GM12872 (cell line): ENCODE measurements around the gene SERPINB12.

ENCODE experiments used
- TF ChIP-seq, protein P1 (sequence below): IDR thresholded peaks from 3 replicates; pipeline ENCODE4 v1.5.1; 2011; ENCODE audit warnings: low read depth, mild to moderate bottlenecking, low read length, moderate library complexity; ENCODE audit not compliant: insufficient read depth

SERPINB12 gene

DNA sequence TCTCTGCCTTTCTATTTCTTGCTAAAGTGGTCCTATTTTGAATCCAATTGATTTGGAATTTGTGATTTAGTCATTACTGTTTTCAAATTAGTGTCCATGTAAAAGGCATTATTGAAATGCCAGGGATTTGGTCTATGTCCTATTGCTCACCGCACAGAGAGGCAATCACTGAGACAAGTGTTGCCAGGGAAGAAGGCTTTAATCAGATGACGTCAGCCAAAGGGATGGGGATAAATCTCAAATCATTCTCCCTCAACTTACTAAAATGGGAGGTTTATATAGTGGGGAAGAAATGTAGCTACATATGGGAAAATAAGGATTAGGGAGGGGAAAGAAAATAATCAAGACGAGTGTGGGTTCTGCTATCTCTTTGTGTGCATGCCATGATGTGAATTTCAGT, 9.6 kb downstream of the SERPINB12 start:
- TF ChIP-seq, protein P1, sequence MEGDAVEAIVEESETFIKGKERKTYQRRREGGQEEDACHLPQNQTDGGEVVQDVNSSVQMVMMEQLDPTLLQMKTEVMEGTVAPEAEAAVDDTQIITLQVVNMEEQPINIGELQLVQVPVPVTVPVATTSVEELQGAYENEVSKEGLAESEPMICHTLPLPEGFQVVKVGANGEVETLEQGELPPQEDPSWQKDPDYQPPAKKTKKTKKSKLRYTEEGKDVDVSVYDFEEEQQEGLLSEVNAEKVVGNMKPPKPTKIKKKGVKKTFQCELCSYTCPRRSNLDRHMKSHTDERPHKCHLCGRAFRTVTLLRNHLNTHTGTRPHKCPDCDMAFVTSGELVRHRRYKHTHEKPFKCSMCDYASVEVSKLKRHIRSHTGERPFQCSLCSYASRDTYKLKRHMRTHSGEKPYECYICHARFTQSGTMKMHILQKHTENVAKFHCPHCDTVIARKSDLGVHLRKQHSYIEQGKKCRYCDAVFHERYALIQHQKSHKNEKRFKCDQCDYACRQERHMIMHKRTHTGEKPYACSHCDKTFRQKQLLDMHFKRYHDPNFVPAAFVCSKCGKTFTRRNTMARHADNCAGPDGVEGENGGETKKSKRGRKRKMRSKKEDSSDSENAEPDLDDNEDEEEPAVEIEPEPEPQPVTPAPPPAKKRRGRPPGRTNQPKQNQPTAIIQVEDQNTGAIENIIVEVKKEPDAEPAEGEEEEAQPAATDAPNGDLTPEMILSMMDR = no peak

DNA sequence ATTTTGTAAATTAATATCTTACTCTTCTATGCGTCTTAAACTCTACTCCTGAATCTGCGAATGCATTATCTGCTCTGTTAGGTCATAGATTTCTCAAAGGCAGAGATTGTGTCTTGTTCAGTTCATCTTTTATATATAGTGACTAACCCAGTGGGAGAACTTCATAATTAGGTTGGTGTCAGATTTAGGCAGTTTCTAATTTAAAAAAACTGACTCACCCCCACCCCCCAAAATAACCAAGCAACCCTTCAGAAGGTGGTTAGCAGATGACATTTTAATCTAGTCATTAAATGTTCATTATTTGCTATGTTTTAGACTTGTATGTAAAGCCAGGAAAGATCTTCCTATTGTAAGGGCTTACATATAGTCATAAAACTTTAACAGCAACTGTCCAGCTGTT, 10.4 kb downstream of the SERPINB12 start:
- TF ChIP-seq, protein P1 = no peak

DNA sequence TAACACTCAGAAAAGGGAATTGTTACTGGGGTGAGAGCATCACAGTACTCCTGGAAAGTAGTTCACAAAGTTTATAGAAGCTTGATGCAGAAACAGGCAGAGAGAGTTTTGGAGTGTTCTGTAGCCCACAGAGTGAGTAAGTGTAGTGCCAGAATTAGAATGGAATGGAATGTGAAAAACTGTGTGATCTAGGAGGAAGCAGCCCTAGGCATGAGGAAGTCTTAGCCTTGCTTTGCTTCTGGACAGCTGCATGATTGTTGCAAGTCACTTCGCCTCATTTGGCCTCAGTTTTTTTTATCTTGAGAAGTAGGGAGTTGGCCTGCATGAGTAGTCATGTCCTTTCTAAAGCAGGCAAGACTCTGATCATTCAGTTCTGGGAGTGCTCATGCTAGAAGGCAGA, 10.9 kb downstream of the SERPINB12 start:
- TF ChIP-seq, protein P1 = no peak

DNA sequence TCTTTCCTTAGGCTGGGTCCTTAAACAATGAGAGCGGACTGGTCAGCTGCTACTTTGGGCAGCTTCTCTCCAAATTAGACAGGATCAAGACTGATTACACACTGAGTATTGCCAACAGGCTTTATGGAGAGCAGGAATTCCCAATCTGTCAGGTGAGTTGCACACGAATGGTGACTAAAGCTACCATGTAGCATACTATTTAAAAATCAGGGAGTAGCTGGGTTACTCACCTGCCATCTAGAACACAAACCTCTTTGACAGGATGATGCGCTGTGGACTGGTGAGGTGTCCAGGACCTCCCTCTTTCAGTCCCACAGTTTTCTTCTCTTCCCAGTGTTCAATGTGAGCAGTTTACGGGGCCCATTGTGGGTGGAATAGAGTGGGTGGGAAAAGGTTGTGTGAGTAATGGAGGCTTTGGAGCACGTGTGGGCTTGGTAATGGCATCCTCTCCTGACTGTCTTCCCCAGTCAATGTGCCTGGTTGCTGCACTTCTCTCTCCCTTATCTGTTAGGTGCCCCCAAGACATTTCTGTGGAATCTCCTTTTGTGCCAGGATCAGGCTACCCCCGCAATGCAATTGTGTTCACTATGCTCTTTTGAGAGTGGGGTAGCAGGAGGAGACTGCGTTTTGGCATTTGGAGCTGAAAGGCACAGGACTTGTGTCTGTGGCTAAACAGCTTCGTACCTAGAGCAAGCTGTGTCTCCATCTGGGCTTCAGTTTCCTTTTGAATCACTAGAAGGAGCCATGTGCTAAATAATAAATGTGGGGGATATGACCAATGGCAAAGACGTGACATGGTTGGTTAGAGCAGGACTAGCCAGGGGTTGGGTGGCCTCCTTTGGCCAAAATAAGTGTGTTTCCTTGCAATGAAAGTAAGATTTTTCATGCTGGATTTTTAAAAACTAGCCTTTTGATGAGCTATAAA, 17.7 kb downstream of the SERPINB12 start:
- TF ChIP-seq, protein P1 = no peak

DNA sequence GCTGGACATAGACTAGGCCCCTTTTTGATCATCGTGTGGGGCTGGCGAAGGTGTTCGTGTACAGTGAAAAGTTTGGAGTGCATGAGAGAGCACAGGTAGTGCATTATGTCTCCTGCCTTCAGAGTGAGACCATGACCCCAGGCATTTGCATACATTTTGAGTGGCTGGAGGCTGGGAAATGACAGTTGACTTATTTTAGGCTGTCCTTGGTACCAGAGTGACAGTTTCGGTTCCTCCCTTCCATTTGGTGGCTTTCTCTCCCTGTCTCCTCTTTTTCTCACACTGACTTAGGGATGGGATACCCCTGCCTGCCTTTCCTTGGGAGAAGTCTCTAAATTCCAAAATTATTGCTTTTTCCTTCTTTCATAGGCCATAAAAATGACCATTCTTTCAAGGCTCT, 20.1 kb downstream of the SERPINB12 start:
- TF ChIP-seq, protein P1 = no peak

DNA sequence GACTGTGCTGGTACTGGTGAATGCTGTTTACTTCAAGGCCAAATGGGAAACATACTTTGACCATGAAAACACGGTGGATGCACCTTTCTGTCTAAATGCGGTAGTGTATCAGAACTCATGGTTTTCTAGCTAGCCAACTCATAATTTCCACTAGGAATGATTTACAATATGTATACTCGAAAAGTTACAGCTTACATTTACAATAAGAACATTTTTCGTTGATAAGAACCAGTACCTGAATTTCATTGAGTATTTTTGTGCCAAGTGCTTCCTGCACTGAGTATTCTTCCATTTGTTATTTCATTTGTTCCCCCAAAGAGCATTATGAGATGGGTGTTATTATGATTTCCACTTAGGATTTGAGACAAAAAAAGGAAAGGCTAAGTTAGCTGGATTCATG, 21.9 kb downstream of the SERPINB12 start:
- TF ChIP-seq, protein P1 = no peak

DNA sequence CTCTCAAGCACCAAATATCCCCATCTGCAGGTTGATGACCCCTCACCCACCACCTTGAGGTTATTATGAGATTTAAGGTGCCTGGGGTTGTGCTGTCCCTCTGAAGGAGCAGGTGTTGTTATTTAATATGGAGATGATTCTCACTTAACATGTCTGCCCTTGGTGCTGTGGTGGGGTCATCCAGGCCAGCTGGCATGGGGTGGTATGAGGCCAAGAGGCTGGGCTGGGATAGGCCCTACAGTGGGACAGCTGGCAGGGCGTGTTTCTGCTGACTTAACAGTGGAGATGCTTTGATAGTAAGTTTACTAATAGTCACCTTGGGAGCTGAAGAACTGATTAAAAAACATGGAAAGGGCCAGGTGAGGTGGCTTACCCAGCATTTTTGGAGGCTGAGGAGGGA, 22.4 kb downstream of the SERPINB12 start:
- TF ChIP-seq, protein P1 = no peak
